Epithelial cell of esophagus (primary cell): ENCODE measurements around the gene RALGPS1.

Experiments used
- DNase-seq: peaks from one replicate; pipeline ENCODE4 v3.0.0; 2010; ENCODE audit warnings: low read depth
- H3K4me3 ChIP-seq: 2 replicates; pipeline ENCODE4 v1.5.1; 2011; ENCODE audit warnings: mild to moderate bottlenecking, low read length, control low read depth
- CTCF ChIP-seq: IDR thresholded peaks from 2 replicates; pipeline ENCODE4 v1.5.1; 2011; ENCODE audit warnings: low read depth, mild to moderate bottlenecking, low read length, control low read depth, inconsistent platforms; ENCODE audit not compliant: insufficient read depth; ENCODE audit errors: missing control alignments

Gene RALGPS1

GRCh38 chr9:126925876-126926275, 11.3 kb downstream of the RALGPS1 start:
- no peak for TF ChIP-seq CTCF
- DNase-seq = no peak
- H3K4me3 ChIP-seq = no peak overlapping the region

- no peak for TF ChIP-seq CTCF
- no peak overlapping the region for H3K4me3 ChIP-seq
- no peak for DNase-seq
Measured at GRCh38 chr9:126926364-126926763, 11.8 kb downstream of the RALGPS1 start.

GRCh38 chr9:126927419-126927818, 12.8 kb downstream of the RALGPS1 start:
- H3K4me3 ChIP-seq = no peak overlapping the region
- DNase-seq = no peak
- TF ChIP-seq CTCF = no peak

DNA sequence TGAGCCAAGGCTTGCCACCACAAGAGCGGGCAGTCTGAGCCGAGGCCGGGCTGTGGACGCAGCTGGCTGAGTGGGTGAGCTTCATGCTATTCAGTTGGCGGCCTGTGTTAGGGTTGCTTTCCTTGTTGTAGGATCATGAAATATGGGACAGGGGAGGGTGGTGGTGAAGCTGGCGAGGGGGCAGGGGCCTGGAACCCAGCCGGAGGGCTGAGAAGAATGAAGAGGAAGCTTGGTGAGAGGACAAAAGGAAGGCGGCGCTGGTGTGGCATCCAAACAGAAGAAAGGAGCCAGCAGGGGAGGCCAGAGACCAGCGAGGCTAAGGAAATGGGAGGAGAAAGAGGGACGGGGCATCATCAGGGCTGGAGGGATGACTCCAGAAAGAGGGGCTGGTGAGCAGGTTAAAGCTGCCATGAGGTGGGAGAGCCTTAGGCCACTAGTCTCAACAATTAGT, 18.3 kb downstream of the RALGPS1 start:
- TF ChIP-seq CTCF = no peak

GRCh38 chr9:126933334-126933980, 18.9 kb downstream of the RALGPS1 start:
- no peak for DNase-seq
- TF ChIP-seq CTCF = no peak
- H3K4me3 ChIP-seq = no peak overlapping the region

More for the DNA sequence above, 18.3 kb downstream of the RALGPS1 start:
- no peak overlapping the region for H3K4me3 ChIP-seq
- no peak for DNase-seq

GRCh38 chr9:126934441-126934840, 19.9 kb downstream of the RALGPS1 start:
- no peak for DNase-seq
- H3K4me3 ChIP-seq = no peak overlapping the region
- no peak for TF ChIP-seq CTCF

DNA sequence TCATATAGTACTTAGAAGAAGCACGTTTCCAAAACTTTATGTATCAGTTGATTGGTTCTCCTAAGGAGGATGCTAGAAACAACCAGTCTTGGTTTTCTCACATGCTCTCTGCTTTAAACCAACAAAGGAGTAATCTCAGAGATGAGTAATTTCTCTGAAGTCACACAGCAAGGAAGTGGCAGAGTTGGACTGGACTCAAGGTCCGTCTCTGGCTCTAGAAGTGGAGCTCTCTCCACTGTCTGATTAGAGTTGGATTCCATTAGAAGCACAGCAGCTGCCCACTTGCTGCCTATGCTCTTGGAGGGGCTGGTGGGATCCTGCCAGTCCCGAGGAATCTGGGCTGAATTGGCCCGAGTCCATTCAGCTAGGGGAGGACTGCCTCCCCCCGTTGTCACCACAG, 21.0 kb downstream of the RALGPS1 start:
- peak; percentile 5 for DNase-seq
- no peak for TF ChIP-seq CTCF
- H3K4me3 ChIP-seq = no peak overlapping the region
